ENCODE measurements around the gene ANK3. TPM values are rescaled to one million over a fixed set of nuclear protein-coding genes. Genes with fewer than 3 reads are reported as not detected.

ANK3 gene
- polyA plus RNA-seq, 1 donor (not counting 4 experiments of a cell fraction or from before 2014, with no cell fraction given): 8.3 TPM

DNA sequence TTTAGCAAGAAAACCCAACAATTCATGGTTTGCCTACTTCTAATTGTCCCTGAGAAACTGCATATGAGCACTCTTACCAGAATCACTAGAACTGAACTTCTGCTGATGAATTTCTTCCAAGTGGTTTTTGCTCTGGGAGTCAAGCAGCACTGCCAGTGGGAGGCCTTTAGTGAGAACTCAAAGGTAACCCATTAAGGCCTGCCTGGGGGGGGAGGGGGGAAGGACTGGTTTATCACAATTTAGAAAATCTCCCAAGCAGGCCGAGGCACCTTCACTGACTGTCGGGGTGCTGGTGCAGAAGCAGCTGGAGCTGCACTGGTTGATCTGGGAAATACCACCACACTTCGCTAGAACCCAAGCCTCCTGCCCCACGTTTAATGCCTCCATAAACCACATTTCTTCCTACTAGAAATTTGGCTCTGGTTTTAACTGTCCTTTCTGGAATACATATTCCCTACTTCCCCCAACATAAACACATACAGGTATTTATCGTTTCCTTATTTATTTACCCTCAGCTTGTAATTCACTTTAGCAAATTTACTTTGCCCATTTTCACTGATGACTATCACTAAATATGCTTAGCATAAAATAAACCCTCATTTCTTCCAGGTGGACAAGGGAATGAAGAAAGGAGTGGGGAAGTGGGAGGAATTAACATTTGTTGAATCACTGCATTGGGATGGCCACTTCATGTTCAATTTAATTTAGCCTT, 14.2 kb downstream of the ANK3 start:
- Histone ChIP-seq H3K27ac (ENCODE audit: control insufficient read depth, insufficient read depth, low read length) (no peak overlapping the region), H4K20me1 (ENCODE audit: control insufficient read depth, extremely low read depth, insufficient read depth, low read length) (no peaks in the 10 kb centered on the region), H3K9me1 (ENCODE audit: control insufficient read depth, extremely low read depth, insufficient read depth, low read length) (no peaks in the 10 kb centered on the region), H3K4me2 (ENCODE audit: control insufficient read depth, extremely low read depth, insufficient read depth, low read depth, low read length) (no peak overlapping the region), H3K9ac (ENCODE audit: control insufficient read depth, extremely low read depth, insufficient read depth, low read length) (no peak overlapping the region), H2AFZ (ENCODE audit: control insufficient read depth, low read length) (no peak overlapping the region), H3K27me3 (ENCODE audit: control insufficient read depth, extremely low read depth, insufficient read depth, low read length) (no peaks in the 10 kb centered on the region), H3K4me1 (ENCODE audit: control insufficient read depth, extremely low read depth, insufficient read depth, low read length) (peaks cover 4% of the 10 kb centered on the region), H3K9me3 (ENCODE audit: control insufficient read depth, low read depth, low read length) (no peaks in the 10 kb centered on the region), H3K79me2 (ENCODE audit: control insufficient read depth, insufficient read depth, low read length) (no peaks in the 10 kb centered on the region), H3K36me3 (ENCODE audit: control insufficient read depth in 2 of 2, extremely low read depth in 1 of 2, insufficient read depth in 2 of 2, low read length in 2 of 2) (no peaks in the 10 kb centered on the region), H3K4me3 (ENCODE audit: control insufficient read depth in 2 of 3, extremely low read depth in 1 of 3, insufficient read depth in 2 of 3, low read depth in 1 of 3, low read length in 3 of 3) (no peak overlapping the region)
- FAIRE-seq: no peak
- no peak for DNase-seq (ENCODE audit: low read depth, low spot score)
- TF ChIP-seq, protein P1, sequence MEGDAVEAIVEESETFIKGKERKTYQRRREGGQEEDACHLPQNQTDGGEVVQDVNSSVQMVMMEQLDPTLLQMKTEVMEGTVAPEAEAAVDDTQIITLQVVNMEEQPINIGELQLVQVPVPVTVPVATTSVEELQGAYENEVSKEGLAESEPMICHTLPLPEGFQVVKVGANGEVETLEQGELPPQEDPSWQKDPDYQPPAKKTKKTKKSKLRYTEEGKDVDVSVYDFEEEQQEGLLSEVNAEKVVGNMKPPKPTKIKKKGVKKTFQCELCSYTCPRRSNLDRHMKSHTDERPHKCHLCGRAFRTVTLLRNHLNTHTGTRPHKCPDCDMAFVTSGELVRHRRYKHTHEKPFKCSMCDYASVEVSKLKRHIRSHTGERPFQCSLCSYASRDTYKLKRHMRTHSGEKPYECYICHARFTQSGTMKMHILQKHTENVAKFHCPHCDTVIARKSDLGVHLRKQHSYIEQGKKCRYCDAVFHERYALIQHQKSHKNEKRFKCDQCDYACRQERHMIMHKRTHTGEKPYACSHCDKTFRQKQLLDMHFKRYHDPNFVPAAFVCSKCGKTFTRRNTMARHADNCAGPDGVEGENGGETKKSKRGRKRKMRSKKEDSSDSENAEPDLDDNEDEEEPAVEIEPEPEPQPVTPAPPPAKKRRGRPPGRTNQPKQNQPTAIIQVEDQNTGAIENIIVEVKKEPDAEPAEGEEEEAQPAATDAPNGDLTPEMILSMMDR (optimal IDR thresholded peaks at IDR 0.05 in 1 of 3, IDR thresholded peaks at IDR 0.05 in 1 of 3, conservative IDR thresholded peaks at IDR 0.05 in 1 of 3; ENCODE audit: extremely low read depth in 1 of 3, insufficient read depth in 2 of 3, low read length in 3 of 3): no peak
- no peak for TF ChIP-seq EZH2 (IDR thresholded peaks at IDR 0.05; ENCODE audit: low read length)
- dilution Hi-C loops (cut with MboI; ENCODE audit: extremely low pct_ligation_motif_present, low sequenced_read_pairs): no loop called here

DNA sequence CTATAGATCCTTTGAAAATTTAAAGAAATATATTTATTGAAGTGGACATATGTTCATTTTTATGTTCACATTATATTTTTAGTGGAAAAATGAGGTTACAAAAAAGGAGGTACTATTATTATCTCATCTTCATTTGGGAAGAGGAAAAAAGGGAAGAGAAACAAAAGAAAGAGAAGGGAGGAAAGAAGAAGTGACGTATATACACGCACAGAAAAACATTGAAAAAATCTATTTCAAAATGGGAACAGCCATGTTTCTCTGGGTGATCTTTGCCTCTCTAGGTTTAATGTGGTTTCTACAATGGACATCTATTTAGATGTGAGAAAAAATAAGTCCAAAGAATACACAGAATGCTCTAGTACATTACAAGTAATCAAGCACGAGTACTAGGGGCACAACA, 14.8 kb downstream of the ANK3 start:
- H3K9me1 ChIP-seq (ENCODE audit: control insufficient read depth, extremely low read depth, insufficient read depth, low read length): no peaks in the 10 kb centered on the region
- no peaks in the 10 kb centered on the region for H4K20me1 ChIP-seq (ENCODE audit: control insufficient read depth, extremely low read depth, insufficient read depth, low read length)
- no peak overlapping the region for H3K27ac ChIP-seq (ENCODE audit: control insufficient read depth, insufficient read depth, low read length)
- H3K4me1 ChIP-seq (ENCODE audit: control insufficient read depth, extremely low read depth, insufficient read depth, low read length): peaks cover 4% of the 10 kb centered on the region
- no peak overlapping the region for H2AFZ ChIP-seq (ENCODE audit: control insufficient read depth, low read length)
- no peaks in the 10 kb centered on the region for H3K36me3 ChIP-seq (ENCODE audit: control insufficient read depth in 2 of 2, extremely low read depth in 1 of 2, insufficient read depth in 2 of 2, low read length in 2 of 2)
- no peak overlapping the region for H3K4me2 ChIP-seq (ENCODE audit: control insufficient read depth, extremely low read depth, insufficient read depth, low read depth, low read length)
- H3K79me2 ChIP-seq (ENCODE audit: control insufficient read depth, insufficient read depth, low read length): no peaks in the 10 kb centered on the region
- H3K9ac ChIP-seq (ENCODE audit: control insufficient read depth, extremely low read depth, insufficient read depth, low read length): no peak overlapping the region
- H3K9me3 ChIP-seq (ENCODE audit: control insufficient read depth, low read depth, low read length): no peaks in the 10 kb centered on the region
- dilution Hi-C loops (cut with MboI; ENCODE audit: extremely low pct_ligation_motif_present, low sequenced_read_pairs): no loop called here
- no peaks in the 10 kb centered on the region for H3K27me3 ChIP-seq (ENCODE audit: control insufficient read depth, extremely low read depth, insufficient read depth, low read length)
- no peak for DNase-seq (ENCODE audit: low read depth, low spot score)
- FAIRE-seq: no peak
- no peak for TF ChIP-seq EZH2 (IDR thresholded peaks at IDR 0.05; ENCODE audit: low read length)
- TF ChIP-seq, protein P1 (optimal IDR thresholded peaks at IDR 0.05 in 1 of 3, IDR thresholded peaks at IDR 0.05 in 1 of 3, conservative IDR thresholded peaks at IDR 0.05 in 1 of 3; ENCODE audit: extremely low read depth in 1 of 3, insufficient read depth in 2 of 3, low read length in 3 of 3): no peak
- H3K4me3 ChIP-seq (ENCODE audit: control insufficient read depth in 2 of 3, extremely low read depth in 1 of 3, insufficient read depth in 2 of 3, low read depth in 1 of 3, low read length in 3 of 3): no peak overlapping the region

All from keratinocyte (primary cell).